Measurements from ENCODE around the gene GCC2.
"Not testable (repeated sequence)": the region's sequence is repeated elsewhere in the genome, so short reads cannot be mapped to it uniquely, and the experiment has no call there.

GCC2 gene

GRCh38 chr2:108444941-108445840 is 3.8 kb upstream of the GCC2 start:
- DNase-seq (ENCODE audit: low read depth in 1 of 2, low spot score in 1 of 2): no peak

GRCh38 chr2:108446703-108447102 is 2.3 kb upstream of the GCC2 start:
- DNase-seq (ENCODE audit: low read depth in 1 of 2, low spot score in 1 of 2): no peak

- no peak for DNase-seq (ENCODE audit: low read depth in 1 of 2, low spot score in 1 of 2)
Observed at GRCh38 chr2:108447947-108448677, 894 bp upstream of the GCC2 start.

- DNase-seq (ENCODE audit: low read depth in 1 of 2, low spot score in 1 of 2): no peak
Observed at GRCh38 chr2:108449410-108450130, 564 bp downstream of the GCC2 start.

- no peak for DNase-seq (ENCODE audit: low read depth in 1 of 2, low spot score in 1 of 2)
Observed at GRCh38 chr2:108450863-108451262, 1.9 kb downstream of the GCC2 start.

- DNase-seq (ENCODE audit: low read depth in 1 of 2, low spot score in 1 of 2): no peak
Observed at GRCh38 chr2:108451976-108452375, 3.0 kb downstream of the GCC2 start.

- DNase-seq (ENCODE audit: low read depth in 1 of 2, low spot score in 1 of 2): not testable (repeated sequence)
Observed at GRCh38 chr2:108453530-108453929, 4.5 kb downstream of the GCC2 start.

- DNase-seq (ENCODE audit: low read depth in 1 of 2, low spot score in 1 of 2): no peak
Observed at GRCh38 chr2:108454440-108454839, 5.4 kb downstream of the GCC2 start.

GRCh38 chr2:108455571-108455970 is 6.6 kb downstream of the GCC2 start:
- no peak for DNase-seq (ENCODE audit: low read depth in 1 of 2, low spot score in 1 of 2)

- no peak for DNase-seq (ENCODE audit: low read depth in 1 of 2, low spot score in 1 of 2)
Observed at GRCh38 chr2:108458082-108458481, 9.1 kb downstream of the GCC2 start.

- DNase-seq (ENCODE audit: low read depth in 1 of 2, low spot score in 1 of 2): no peak
Observed at GRCh38 chr2:108459441-108459840, 10.4 kb downstream of the GCC2 start.

- no peak for DNase-seq (ENCODE audit: low read depth in 1 of 2, low spot score in 1 of 2)
Observed at GRCh38 chr2:108460345-108461037, 11.5 kb downstream of the GCC2 start.

GRCh38 chr2:108477099-108477498 is 28.1 kb downstream of the GCC2 start:
- DNase-seq (ENCODE audit: low read depth in 1 of 2, low spot score in 1 of 2): no peak

GRCh38 chr2:108485253-108485652 is 36.2 kb downstream of the GCC2 start:
- no peak for DNase-seq (ENCODE audit: low read depth in 1 of 2, low spot score in 1 of 2)

GRCh38 chr2:108490506-108491122 is 41.6 kb downstream of the GCC2 start:
- DNase-seq (ENCODE audit: low read depth in 1 of 2, low spot score in 1 of 2): no peak

- no peak for DNase-seq (ENCODE audit: low read depth in 1 of 2, low spot score in 1 of 2)
Observed at GRCh38 chr2:108491848-108492247, 42.8 kb downstream of the GCC2 start.

- no peak for DNase-seq (ENCODE audit: low read depth in 1 of 2, low spot score in 1 of 2)
Observed at GRCh38 chr2:108492364-108492763, 43.4 kb downstream of the GCC2 start.

- DNase-seq (ENCODE audit: low read depth in 1 of 2, low spot score in 1 of 2): not testable (repeated sequence)
Observed at GRCh38 chr2:108496167-108496566, 47.2 kb downstream of the GCC2 start.

- DNase-seq (ENCODE audit: low read depth in 1 of 2, low spot score in 1 of 2): not testable (repeated sequence)
Observed at GRCh38 chr2:108507620-108508019, 58.6 kb downstream of the GCC2 start.

- DNase-seq (ENCODE audit: low read depth in 1 of 2, low spot score in 1 of 2): not testable (repeated sequence)
Observed at GRCh38 chr2:108512431-108512830, 63.4 kb downstream of the GCC2 start.

GRCh38 chr2:108514478-108514877 is 65.5 kb downstream of the GCC2 start:
- DNase-seq (ENCODE audit: low read depth in 1 of 2, low spot score in 1 of 2): not testable (repeated sequence)
